Endothelial cell of umbilical vein (primary cell): ENCODE data around the gene ACP1. TPM values are rescaled to one million over a fixed set of nuclear protein-coding genes. Genes with fewer than 3 reads are reported as not detected.
A peak's percentile ranks its signal among the peaks of the same experiment; 100 is the strongest.

ENCODE experiments used
- Bru-seq: library from RNA; stranded (reverse); fragments of 400-500 nt; gene quantifications from one replicate; lab custom pipeline; 2021; lab: Mats Ljungman, UMichigan
- BruChase-seq, 2 experiments: library from RNA; stranded (reverse); fragments of 400-500 nt; gene quantifications; one replicate each; lab custom pipeline; 2021; lab: Mats Ljungman, UMichigan
- BruUV-seq: library from RNA; stranded (reverse); fragments of 400-500 nt; replicated peaks from 2 replicates; lab custom pipeline; 2021; lab: Mats Ljungman, UMichigan
- CTCF ChIA-PET: fragments of 300-600, 350-600 bp; sonication (Branson Sonifier 250); formaldehyde crosslinking; loops from one replicate; lab custom pipeline; 2021; ENCODE audit warnings: antibody characterized with exemption, inconsistent platforms; lab: Charles Lee
- POLR2A ChIA-PET: fragments of 300-600, 350-600 bp; sonication (Branson Sonifier 250); formaldehyde crosslinking; loops from one replicate; lab custom pipeline; 2021; ENCODE audit warnings: antibody characterized with exemption, inconsistent platforms; lab: Charles Lee
- DNase-seq: peaks from one replicate; pipeline ENCODE4 v3.0.0-alpha.2; 2011; ENCODE audit warnings: low read depth, low spot score
- FAIRE-seq: peaks from 2 replicates; lab custom pipeline; 2011; peaks lifted over from hg19 to GRCh38; lab: Jason Lieb, UNC
- H2AFZ ChIP-seq: 2 replicates; pipeline ENCODE4 v1.6.0; 2012; ENCODE audit warnings: low read depth, low read length, control low read depth, inconsistent platforms
- H3K27ac ChIP-seq: 2 replicates; pipeline ENCODE4 v1.5.1; 2011; ENCODE audit warnings: low read depth, mild to moderate bottlenecking, control low read depth, low read length, moderate library complexity; ENCODE audit not compliant: insufficient read depth
- H3K27me3 ChIP-seq, 2 experiments: 2 replicates each; pipeline versions ENCODE4 v1.6.0 to v1.6.1; 2011; ENCODE audit warnings: low read length in 2 of 2, mixed read lengths in 1 of 2; ENCODE audit not compliant: control insufficient read depth in 2 of 2, insufficient read depth in 2 of 2
- H3K36me3 ChIP-seq, 2 experiments: 2 replicates in 1 of 2; 3 replicates in 1 of 2; pipeline ENCODE4 v1.5.1; 2011; ENCODE audit warnings: low read length in 2 of 2, mild to moderate bottlenecking in 1 of 2, moderate library complexity in 1 of 2; ENCODE audit not compliant: control insufficient read depth in 2 of 2, insufficient read depth in 2 of 2; ENCODE audit errors: extremely low read depth in 1 of 2
- H3K4me1 ChIP-seq: 3 replicates; pipeline ENCODE4 v1.5.1; 2011; ENCODE audit warnings: mild to moderate bottlenecking, low read length; ENCODE audit not compliant: control insufficient read depth, insufficient read depth; ENCODE audit errors: extremely low read depth
- H3K4me2 ChIP-seq: 2 replicates; pipeline ENCODE4 v1.6.1; 2011; ENCODE audit warnings: low read length, control low read depth, mixed read lengths; ENCODE audit not compliant: insufficient read depth
- H3K4me3 ChIP-seq, 3 experiments: fragments of 200-600 bp in 1 of 3; sonication (generic), shearing (Covaris generic) in 1 of 3; replicated peaks in 1 of 3; 2 replicates each; pipeline ENCODE4 v1.5.1; 2011 to 2016; ENCODE audit warnings: control low read depth in 3 of 3, low read length in 3 of 3, mild to moderate bottlenecking in 2 of 3, inconsistent platforms in 1 of 3, low read depth in 1 of 3, moderate library complexity in 1 of 3; ENCODE audit not compliant: insufficient read depth in 1 of 3
- H3K79me2 ChIP-seq: 2 replicates; pipeline ENCODE4 v1.6.0; 2012; ENCODE audit warnings: low read length, inconsistent platforms; ENCODE audit not compliant: control insufficient read depth, insufficient read depth
- H3K9ac ChIP-seq: replicated peaks from 2 replicates; pipeline ENCODE3; 2011; ENCODE audit warnings: low read length, control low read depth; ENCODE audit not compliant: insufficient read depth; ENCODE audit errors: extremely low read depth
- H3K9me1 ChIP-seq: replicated peaks from 3 replicates; pipeline ENCODE4 v1.6.0; 2011; ENCODE audit warnings: mild to moderate bottlenecking, low read length; ENCODE audit not compliant: control insufficient read depth, insufficient read depth; ENCODE audit errors: extremely low read depth
- H3K9me3 ChIP-seq: replicated peaks from 2 replicates; pipeline ENCODE4 v1.5.1; 2012; ENCODE audit warnings: low read length, inconsistent platforms; ENCODE audit not compliant: control insufficient read depth, insufficient read depth
- H4K20me1 ChIP-seq: replicated peaks from 2 replicates; pipeline ENCODE3; 2011; ENCODE audit warnings: mild to moderate bottlenecking, low read length; ENCODE audit not compliant: control insufficient read depth, insufficient read depth; ENCODE audit errors: extremely low read depth
- CTCF ChIP-seq, 2 donors: IDR thresholded peaks; 1 replicate in 1 of 2; 2 replicates in 1 of 2; pipeline ENCODE4 v1.5.1; 2011; ENCODE audit warnings: low read length in 2 of 2, mild to moderate bottlenecking in 2 of 2, moderate library complexity in 2 of 2, control low read depth in 1 of 2, inconsistent platforms in 1 of 2, low read depth in 1 of 2; ENCODE audit not compliant: insufficient read depth in 1 of 2; ENCODE audit errors: extremely low read depth in 1 of 2
- EZH2 ChIP-seq: IDR thresholded peaks from 2 replicates; pipeline ENCODE4 v1.6.1; 2012; ENCODE audit warnings: borderline replicate concordance, low read depth, mild to moderate bottlenecking, moderate library complexity, low read length, inconsistent platforms; ENCODE audit not compliant: severe bottlenecking
- FOS ChIP-seq: IDR thresholded peaks from 2 replicates; pipeline ENCODE4 v1.6.1; 2011; ENCODE audit warnings: mild to moderate bottlenecking, low read length, moderate library complexity, borderline replicate concordance; ENCODE audit not compliant: insufficient read depth
- GATA2 ChIP-seq: IDR thresholded peaks from 2 replicates; pipeline ENCODE4 v1.7.0; 2011; ENCODE audit warnings: low read depth, mild to moderate bottlenecking, moderate library complexity, mixed read lengths, low read length; ENCODE audit not compliant: insufficient read length, insufficient read depth
- JUN ChIP-seq: IDR thresholded peaks from 2 replicates; pipeline ENCODE4 v1.6.1; 2011; ENCODE audit warnings: borderline replicate concordance, low read depth; ENCODE audit not compliant: insufficient read length, insufficient read depth
- MAX ChIP-seq: IDR thresholded peaks from 2 replicates; pipeline ENCODE4 v1.6.1; 2011; ENCODE audit not compliant: insufficient read depth, insufficient read length
- MYC ChIP-seq: IDR thresholded peaks from one replicate; pipeline ENCODE4 v1.6.1; 2011; ENCODE audit warnings: mild to moderate bottlenecking, low read depth, low read length
- POLR2A ChIP-seq: IDR thresholded peaks from 2 replicates; pipeline ENCODE4 v1.6.1; 2012; ENCODE audit warnings: low read depth, mild to moderate bottlenecking, control low read depth, low read length
- POLR2AphosphoS5 ChIP-seq: IDR thresholded peaks from 2 replicates; pipeline ENCODE4 v1.6.1; 2012; ENCODE audit warnings: low read depth, mild to moderate bottlenecking, control low read depth, low read length, moderate library complexity; ENCODE audit not compliant: insufficient read depth
- dilution Hi-C: fragments of 300-500 bp; cut with MboI; formaldehyde crosslinking; loops from one replicate; pipeline ENCODE4 v1.15.0; 2019; ENCODE audit warnings: low sequenced_read_pairs; ENCODE audit not compliant: extremely low pct_ligation_motif_present
- intact Hi-C: fragments of 100-400 bp; cut with micrococcal nuclease; formaldehyde crosslinking; loops from one replicate; pipeline ENCODE4 v1.10.0; 2022
- long read RNA-seq: library from polyadenylated mRNA; stranded (forward); transcript quantifications from one replicate; pipeline ENCODE4 v2.0.0, GENCODE V29; 2021
- polyA minus RNA-seq, 3 experiments: library from RNA; depleted of rRNA, polyadenylated mRNA; stranded (reverse); fragments of >200 nt; gene quantifications; 1 replicate in 1 of 3; 2 replicates in 2 of 3; pipeline ENCODE4 v1.2.3, GENCODE V29; 2011
- polyA plus RNA-seq, 4 experiments: library from polyadenylated mRNA; depleted of rRNA in 3 of 4; stranded (reverse) in 3 of 4; unstranded in 1 of 4; fragments of >200 nt; gene quantifications; 2 replicates each; pipeline versions ENCODE4 v1.2.1 to v1.2.3, GENCODE V29; 2011 to 2012; ENCODE audit warnings: missing spikeins in 1 of 4
- total RNA-seq: library from RNA; stranded (reverse); gene quantifications from 2 replicates; pipeline ENCODE4 v1.2.3, GENCODE V29; 2021

ACP1 gene
- total RNA-seq (76.2 and 80.2 TPM in 2 replicates), polyA plus RNA-seq (46.1 and 63.4 TPM in 2 replicates), polyA minus RNA-seq (83.6 and 93.4 TPM in 2 replicates), Bru-seq, nascent RNA (percentile 94 among the genes with signal in this experiment), BruChase-seq, experiment 1, labeled RNA remaining after a 6-hour chase (percentile 93 among the genes with signal in this experiment), BruChase-seq, experiment 2, labeled RNA remaining after a 2-hour chase (percentile 94 among the genes with signal in this experiment)
- polyA plus RNA-seq (2011; cell fraction: cytosol; rRNA removed), result 79.2 and 82.1 TPM in 2 replicates
- polyA plus RNA-seq (2011; cell fraction: nucleus; rRNA removed), result 59.3 and 73.2 TPM in 2 replicates
- 101 and 123 TPM in 2 replicates for polyA plus RNA-seq (2012)
- polyA minus RNA-seq (2011; cell fraction: cytosol; rRNA and poly(A)+ RNA removed), result 98.7 TPM
- polyA minus RNA-seq (2011; cell fraction: nucleus; rRNA and poly(A)+ RNA removed), result 41.4 and 54.6 TPM in 2 replicates
- long read RNA-seq, transcript ACP1-209 (7 exons, 577 nt), result minor isoform, 30 of 440 reads
- long read RNA-seq, transcript ACP1-201 (6 exons, 1,549 nt), result major isoform, 287 of 440 reads
- long read RNA-seq, transcript ACP1-202 (6 exons, 1,552 nt), result minor isoform, 95 of 440 reads
- long read RNA-seq, partial matches to known transcripts, result 4 of 440 reads
- long read RNA-seq, other reads (novel, unspliced or antisense), result 21 of 440 reads

GRCh38 chr2:264493-265468, at the start of gene ACP1:
ACP1 (plus strand) TSS chr2:264947; CDS start chr2:264965, 18 bp downstream.
- peak within 1 kb of the TSS; percentile 78 for H3K9ac ChIP-seq
- H3K4me3 ChIP-seq, result peak within 1 kb of the TSS; percentile 75 to 90 (median 79)
- FAIRE-seq (peak; percentile 71), DNase-seq (peak; percentile 97)
- peak within 1 kb of the TSS; percentile 42 for H3K27ac ChIP-seq
- dilution Hi-C loops, result no loop called here
- peaks cover 2% of the 10 kb centered on the region for H4K20me1 ChIP-seq
- CTCF ChIA-PET, result no interaction called here
- peaks cover 17% of the 10 kb centered on the region for H3K4me1 ChIP-seq
- H2AFZ ChIP-seq, result peak within 1 kb of the TSS; percentile 95
- intact Hi-C loops, result loop anchor here (1.0 to 5.0 kb wide), 4 partner anchors 18 to 1363 kb away; partner anchors contain the start of gene TMEM18
- TSS peak; percentile 40 for BruUV-seq
- peak within 1 kb of the TSS; percentile 92 for H3K4me2 ChIP-seq
- H3K9me3 ChIP-seq, result no peaks in the 10 kb centered on the region
- H3K79me2 ChIP-seq, result peaks cover 48% of the 10 kb centered on the region
- H3K36me3 ChIP-seq, result no peaks in the 10 kb centered on the region
- no peaks in the 10 kb centered on the region for H3K27me3 ChIP-seq
- H3K9me1 ChIP-seq, result no peaks in the 10 kb centered on the region
- TF ChIP-seq CTCF (IDR thresholded peaks at IDR 0.05; ENCODE audit: extremely low read depth in 1 of 2, insufficient read depth in 1 of 2, low read depth in 1 of 2, low read length in 2 of 2) (no peak), GATA2 (no peak), FOS (no peak), MAX (peak; percentile 49), JUN (no peak), POLR2AphosphoS5 (peak; percentile 94), POLR2A (peak; percentile 90), MYC (no peak), EZH2 (no peak)
- POLR2A ChIA-PET, result no interaction called here
